ENCODE measurements around the gene XRRA1. TPM values are rescaled to one million over a fixed set of nuclear protein-coding genes. Genes with fewer than 3 reads are reported as not detected.

Gene XRRA1
- total RNA-seq, 1 donor from 2014 or later: 16.1 TPM

DNA sequence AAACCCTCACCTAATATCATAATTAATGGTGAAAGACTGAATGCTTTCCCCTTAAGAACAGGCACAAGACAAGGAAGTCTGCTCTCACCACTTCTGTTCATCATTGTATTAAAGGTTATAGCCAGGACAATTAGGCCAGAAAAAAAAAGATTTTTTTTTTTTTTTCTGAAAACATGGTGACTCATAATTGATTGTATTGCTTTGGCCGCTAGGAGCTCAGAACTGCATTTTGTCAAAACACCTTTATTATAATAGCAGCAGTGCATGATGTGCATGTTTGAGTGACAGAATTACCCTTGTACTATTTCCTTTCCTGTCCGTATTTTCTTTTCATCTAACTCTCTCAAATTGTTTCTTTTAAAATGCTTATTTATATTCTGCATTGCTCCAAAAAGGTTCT lies 102.1 kb downstream of the XRRA1 start:
- no peak overlapping the region for H3K4me3 Mint-ChIP-seq (ENCODE audit: unreplicated experiment)
- peaks cover 22% of the 10 kb centered on the region for H3K36me3 Mint-ChIP-seq (ENCODE audit: unreplicated experiment)
- peaks cover 4% of the 10 kb centered on the region for H3K4me1 Mint-ChIP-seq (ENCODE audit: unreplicated experiment)
- no peaks in the 10 kb centered on the region for H3K9me3 Mint-ChIP-seq (ENCODE audit: unreplicated experiment)
- no peak overlapping the region for H3K27ac Mint-ChIP-seq (ENCODE audit: unreplicated experiment)
- no peak for DNase-seq (ENCODE audit: extremely low spot score, unreplicated experiment)
- H3K27me3 Mint-ChIP-seq (ENCODE audit: unreplicated experiment): no peaks in the 10 kb centered on the region
- TF ChIP-seq, protein P1, sequence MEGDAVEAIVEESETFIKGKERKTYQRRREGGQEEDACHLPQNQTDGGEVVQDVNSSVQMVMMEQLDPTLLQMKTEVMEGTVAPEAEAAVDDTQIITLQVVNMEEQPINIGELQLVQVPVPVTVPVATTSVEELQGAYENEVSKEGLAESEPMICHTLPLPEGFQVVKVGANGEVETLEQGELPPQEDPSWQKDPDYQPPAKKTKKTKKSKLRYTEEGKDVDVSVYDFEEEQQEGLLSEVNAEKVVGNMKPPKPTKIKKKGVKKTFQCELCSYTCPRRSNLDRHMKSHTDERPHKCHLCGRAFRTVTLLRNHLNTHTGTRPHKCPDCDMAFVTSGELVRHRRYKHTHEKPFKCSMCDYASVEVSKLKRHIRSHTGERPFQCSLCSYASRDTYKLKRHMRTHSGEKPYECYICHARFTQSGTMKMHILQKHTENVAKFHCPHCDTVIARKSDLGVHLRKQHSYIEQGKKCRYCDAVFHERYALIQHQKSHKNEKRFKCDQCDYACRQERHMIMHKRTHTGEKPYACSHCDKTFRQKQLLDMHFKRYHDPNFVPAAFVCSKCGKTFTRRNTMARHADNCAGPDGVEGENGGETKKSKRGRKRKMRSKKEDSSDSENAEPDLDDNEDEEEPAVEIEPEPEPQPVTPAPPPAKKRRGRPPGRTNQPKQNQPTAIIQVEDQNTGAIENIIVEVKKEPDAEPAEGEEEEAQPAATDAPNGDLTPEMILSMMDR (IDR thresholded peaks at IDR 0.05): no peak

GRCh38 chr11:74845978-74846517 lies 102.8 kb downstream of the XRRA1 start:
- H3K27me3 Mint-ChIP-seq (ENCODE audit: unreplicated experiment): no peaks in the 10 kb centered on the region
- H3K36me3 Mint-ChIP-seq (ENCODE audit: unreplicated experiment): peaks cover 21% of the 10 kb centered on the region
- peaks cover 4% of the 10 kb centered on the region for H3K4me1 Mint-ChIP-seq (ENCODE audit: unreplicated experiment)
- no peak overlapping the region for H3K27ac Mint-ChIP-seq (ENCODE audit: unreplicated experiment)
- H3K4me3 Mint-ChIP-seq (ENCODE audit: unreplicated experiment): no peak overlapping the region
- TF ChIP-seq, protein P1 (IDR thresholded peaks at IDR 0.05): no peak
- H3K9me3 Mint-ChIP-seq (ENCODE audit: unreplicated experiment): no peaks in the 10 kb centered on the region
- DNase-seq (ENCODE audit: extremely low spot score, unreplicated experiment): no peak

DNA sequence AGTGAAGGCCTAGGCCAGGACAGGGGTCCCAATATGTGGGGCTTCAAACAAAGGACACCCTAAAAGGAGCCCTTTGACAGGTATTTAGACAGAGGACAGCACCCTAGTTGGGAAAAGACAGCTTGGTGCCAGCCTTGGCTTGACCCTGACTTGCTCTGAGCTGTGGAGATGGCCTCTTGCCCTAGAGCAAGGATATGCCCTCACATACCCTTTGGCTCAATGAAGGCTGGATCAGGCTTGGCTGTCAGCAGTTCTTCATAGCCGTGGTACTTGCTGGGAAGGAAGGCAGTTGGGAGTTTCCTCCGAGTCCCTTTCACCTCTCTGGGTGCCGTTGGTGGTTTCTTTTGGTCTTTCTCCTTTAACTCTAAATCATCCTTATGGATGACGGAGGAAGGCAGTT lies 104.0 kb downstream of the XRRA1 start:
- TF ChIP-seq, protein P1 (IDR thresholded peaks at IDR 0.05): no peak
- H3K27ac Mint-ChIP-seq (ENCODE audit: unreplicated experiment): no peak overlapping the region

DNA sequence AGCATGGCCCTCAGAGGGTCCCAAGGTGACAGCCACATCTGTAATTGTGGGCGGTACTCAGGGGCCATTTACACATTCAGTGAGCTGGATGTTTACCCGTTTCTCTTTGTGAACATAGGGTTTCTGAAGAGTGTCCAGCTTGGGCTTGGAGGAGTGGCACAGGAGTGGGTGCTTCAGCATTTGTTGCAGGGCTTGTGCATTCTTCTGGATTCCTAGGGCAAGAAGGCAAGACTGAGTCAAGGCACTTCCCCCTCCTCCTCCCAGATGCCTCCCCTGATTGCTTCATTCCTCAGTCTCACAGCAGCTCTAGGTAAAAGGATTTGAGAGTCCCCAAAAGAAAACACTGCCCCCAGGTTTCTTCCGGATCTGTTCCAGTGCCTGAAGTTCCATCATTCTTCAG lies 104.8 kb downstream of the XRRA1 start:
- TF ChIP-seq, protein P1 (IDR thresholded peaks at IDR 0.05): no peak
- H3K27ac Mint-ChIP-seq (ENCODE audit: unreplicated experiment): no peak overlapping the region
- H3K4me3 Mint-ChIP-seq (ENCODE audit: unreplicated experiment): no peak overlapping the region
- DNase-seq (ENCODE audit: extremely low spot score, unreplicated experiment): no peak
- H3K27me3 Mint-ChIP-seq (ENCODE audit: unreplicated experiment): no peaks in the 10 kb centered on the region
- no peaks in the 10 kb centered on the region for H3K4me1 Mint-ChIP-seq (ENCODE audit: unreplicated experiment)
- H3K9me3 Mint-ChIP-seq (ENCODE audit: unreplicated experiment): no peaks in the 10 kb centered on the region
- H3K36me3 Mint-ChIP-seq (ENCODE audit: unreplicated experiment): peaks cover 26% of the 10 kb centered on the region

More for the DNA sequence above, 104.0 kb downstream of the XRRA1 start:
- Mint-ChIP-seq H3K27me3 (ENCODE audit: unreplicated experiment) (no peaks in the 10 kb centered on the region), H3K4me3 (ENCODE audit: unreplicated experiment) (no peak overlapping the region), H3K4me1 (ENCODE audit: unreplicated experiment) (no peaks in the 10 kb centered on the region), H3K36me3 (ENCODE audit: unreplicated experiment) (peaks cover 26% of the 10 kb centered on the region), H3K9me3 (ENCODE audit: unreplicated experiment) (no peaks in the 10 kb centered on the region)
- DNase-seq (ENCODE audit: extremely low spot score, unreplicated experiment): no peak

GRCh38 chr11:74842967-74843366 lies 105.9 kb downstream of the XRRA1 start:
- TF ChIP-seq, protein P1 (IDR thresholded peaks at IDR 0.05): no peak
- peaks cover 24% of the 10 kb centered on the region for H3K36me3 Mint-ChIP-seq (ENCODE audit: unreplicated experiment)
- no peak overlapping the region for H3K27ac Mint-ChIP-seq (ENCODE audit: unreplicated experiment)

More at GRCh38 chr11:74842967-74843366, 105.9 kb downstream of the XRRA1 start:
- no peak for DNase-seq (ENCODE audit: extremely low spot score, unreplicated experiment)
- H3K4me3 Mint-ChIP-seq (ENCODE audit: unreplicated experiment): no peak overlapping the region
- H3K27me3 Mint-ChIP-seq (ENCODE audit: unreplicated experiment): no peaks in the 10 kb centered on the region
- H3K4me1 Mint-ChIP-seq (ENCODE audit: unreplicated experiment): no peaks in the 10 kb centered on the region
- H3K9me3 Mint-ChIP-seq (ENCODE audit: unreplicated experiment): no peaks in the 10 kb centered on the region
